ENCODE data around the gene SLC2A10.

GRCh38 chr20:46666818-46667515 lies 42.5 kb upstream of the SLC2A10 start:
- TF ChIP-seq POLR2A (IDR thresholded peaks at IDR 0.05) (no peak), CTCF (IDR thresholded peaks at IDR 0.05) (peak in 1 of 3 donors; percentile 95)

Measured in lower leg skin (tissue), 3 donors.